ENCODE data around the gene LSM10. TPM values are rescaled to one million over a fixed set of nuclear protein-coding genes. Genes with fewer than 3 reads are reported as not detected.

The LSM10 gene
- total RNA-seq, 2 donors from 2014 or later: 22.4 to 30.3 TPM

DNA sequence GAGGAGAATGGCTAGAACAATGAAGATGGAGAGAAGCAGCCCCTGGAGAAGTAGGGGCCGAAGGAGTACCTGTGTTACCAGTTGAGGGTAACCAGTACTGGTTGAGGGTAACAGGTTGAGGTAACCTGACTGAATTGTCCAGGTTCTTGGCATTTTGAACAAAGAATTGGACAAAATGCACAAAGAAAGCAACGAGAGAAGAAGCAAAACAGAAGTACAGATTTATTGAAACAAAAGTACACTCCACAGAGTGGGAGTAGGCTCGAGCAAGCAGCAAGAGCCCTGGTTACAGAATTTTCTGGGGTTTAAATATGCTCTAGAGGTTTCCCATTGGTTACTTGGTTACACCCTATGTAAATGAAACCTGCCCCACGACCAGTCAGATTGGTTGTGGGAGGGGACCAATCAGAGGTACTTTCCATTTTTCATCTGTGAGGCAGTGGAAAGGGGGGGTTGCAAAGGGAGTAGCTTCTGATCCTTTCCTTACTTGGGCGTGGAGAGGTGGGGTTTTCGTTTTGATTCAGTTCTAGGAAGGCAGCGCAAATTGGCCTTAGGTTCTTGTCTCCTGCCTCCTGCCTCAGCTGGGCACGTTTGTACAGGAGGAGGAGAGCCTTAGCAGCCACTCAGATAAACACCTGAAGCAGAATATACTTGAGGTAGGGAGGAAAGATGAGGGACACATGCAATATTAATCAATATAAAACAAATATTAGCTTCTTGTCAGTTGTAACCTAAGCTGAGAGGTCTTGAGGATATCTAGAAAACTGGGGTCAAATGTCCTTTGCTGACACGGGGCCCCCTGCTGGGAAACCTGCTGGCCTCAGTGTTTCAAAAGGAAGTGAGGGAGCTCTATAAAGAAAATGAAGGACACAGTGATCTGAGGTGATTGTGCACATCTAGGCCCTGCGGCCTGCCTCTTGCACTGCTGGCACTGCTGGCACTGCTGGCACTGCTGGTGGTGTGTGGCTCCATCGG is 14.3 kb upstream of the LSM10 start:
- Histone ChIP-seq H3K4me1 (no peaks in the 10 kb centered on the region), H3K27me3 (no peaks in the 10 kb centered on the region), H3K9ac (ENCODE audit: low read depth in 2 of 2, low read length in 2 of 2) (no peak overlapping the region), H3K36me3 (no peaks in the 10 kb centered on the region), H3K9me3 (no peaks in the 10 kb centered on the region), H3K27ac (no peak overlapping the region), H3K4me3 (no peak overlapping the region)
- intact Hi-C loops (cut with DNase I): no loop called here
- TF ChIP-seq, protein P1, sequence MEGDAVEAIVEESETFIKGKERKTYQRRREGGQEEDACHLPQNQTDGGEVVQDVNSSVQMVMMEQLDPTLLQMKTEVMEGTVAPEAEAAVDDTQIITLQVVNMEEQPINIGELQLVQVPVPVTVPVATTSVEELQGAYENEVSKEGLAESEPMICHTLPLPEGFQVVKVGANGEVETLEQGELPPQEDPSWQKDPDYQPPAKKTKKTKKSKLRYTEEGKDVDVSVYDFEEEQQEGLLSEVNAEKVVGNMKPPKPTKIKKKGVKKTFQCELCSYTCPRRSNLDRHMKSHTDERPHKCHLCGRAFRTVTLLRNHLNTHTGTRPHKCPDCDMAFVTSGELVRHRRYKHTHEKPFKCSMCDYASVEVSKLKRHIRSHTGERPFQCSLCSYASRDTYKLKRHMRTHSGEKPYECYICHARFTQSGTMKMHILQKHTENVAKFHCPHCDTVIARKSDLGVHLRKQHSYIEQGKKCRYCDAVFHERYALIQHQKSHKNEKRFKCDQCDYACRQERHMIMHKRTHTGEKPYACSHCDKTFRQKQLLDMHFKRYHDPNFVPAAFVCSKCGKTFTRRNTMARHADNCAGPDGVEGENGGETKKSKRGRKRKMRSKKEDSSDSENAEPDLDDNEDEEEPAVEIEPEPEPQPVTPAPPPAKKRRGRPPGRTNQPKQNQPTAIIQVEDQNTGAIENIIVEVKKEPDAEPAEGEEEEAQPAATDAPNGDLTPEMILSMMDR (IDR thresholded peaks at IDR 0.05): no peak
- DNase-seq: no peak

DNA sequence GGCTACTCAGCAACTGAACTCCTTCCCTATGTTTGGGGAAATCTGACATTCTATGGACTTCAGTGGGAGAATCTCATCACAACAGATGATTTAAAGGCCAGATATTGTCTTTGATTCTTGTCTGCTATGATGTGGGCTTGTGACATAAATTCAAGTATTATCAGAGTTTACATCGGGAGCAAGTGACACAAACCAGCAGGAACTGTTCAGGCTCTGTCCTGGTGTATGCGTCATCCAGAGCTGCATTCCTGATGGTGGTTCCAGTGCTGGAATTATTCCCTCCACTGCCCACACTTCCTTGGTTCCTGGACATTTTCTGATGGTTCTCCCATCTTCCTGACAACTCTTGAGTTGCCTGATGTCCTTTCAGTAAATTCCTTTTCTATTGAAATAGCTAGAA is 10.8 kb upstream of the LSM10 start:
- DNase-seq: no peak

DNA sequence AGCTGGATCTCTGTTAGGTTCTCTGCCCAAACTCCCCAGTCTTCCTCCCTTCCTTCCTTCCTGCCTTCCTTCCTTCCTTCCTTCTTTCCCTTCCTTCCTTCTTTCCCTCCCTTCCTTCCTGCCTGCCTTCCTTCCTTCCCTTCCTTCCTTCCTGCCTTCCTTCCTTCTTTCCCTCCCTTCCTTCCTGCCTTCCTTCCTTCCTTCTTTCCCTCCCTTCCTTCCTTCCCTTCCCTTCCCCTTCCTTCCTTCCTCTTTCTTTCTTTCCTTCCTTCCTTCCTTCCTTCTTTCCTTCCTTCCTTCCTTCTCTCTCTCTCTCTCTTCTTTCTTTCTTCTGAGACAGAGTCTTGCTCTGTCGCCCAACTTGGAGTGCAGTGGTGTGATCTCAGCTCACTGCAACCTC is 8.7 kb upstream of the LSM10 start:
- Histone ChIP-seq H3K36me3 (no peaks in the 10 kb centered on the region), H3K4me1 (no peaks in the 10 kb centered on the region), H3K4me3 (no peak overlapping the region), H3K9ac (ENCODE audit: low read depth in 2 of 2, low read length in 2 of 2) (no peak overlapping the region), H3K9me3 (no peaks in the 10 kb centered on the region), H3K27ac (no peak overlapping the region), H3K27me3 (no peaks in the 10 kb centered on the region)
- TF ChIP-seq, protein P1 (IDR thresholded peaks at IDR 0.05): no peak
- DNase-seq: no peak
- intact Hi-C loops (cut with DNase I): no loop called here

More for the DNA sequence above, 10.8 kb upstream of the LSM10 start:
- intact Hi-C loops (cut with DNase I): no loop called here
- Histone ChIP-seq H3K27me3 (no peaks in the 10 kb centered on the region), H3K27ac (no peak overlapping the region), H3K9me3 (no peaks in the 10 kb centered on the region), H3K9ac (ENCODE audit: low read depth in 2 of 2, low read length in 2 of 2) (no peak overlapping the region), H3K4me1 (no peaks in the 10 kb centered on the region), H3K36me3 (no peaks in the 10 kb centered on the region), H3K4me3 (no peak overlapping the region)
- TF ChIP-seq, protein P1 (IDR thresholded peaks at IDR 0.05): no peak

DNA sequence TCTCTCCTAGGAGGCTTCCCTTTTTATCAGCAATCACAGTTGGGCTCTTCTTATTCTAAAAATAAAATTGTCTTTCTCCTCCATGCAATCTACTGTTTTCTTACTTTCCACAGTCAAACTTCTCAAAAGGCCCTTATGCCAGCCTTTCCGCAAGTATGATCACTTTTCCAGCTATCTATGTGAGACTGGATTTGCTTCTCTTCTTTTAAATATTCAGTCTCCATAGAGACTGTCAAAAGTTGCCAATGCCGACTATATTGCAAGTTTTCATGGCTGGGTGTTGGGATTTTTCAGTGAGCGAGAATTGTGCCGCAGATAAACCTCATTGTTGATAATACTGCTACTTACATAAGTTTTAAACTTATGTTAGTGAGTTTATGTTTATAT is 4.8 kb upstream of the LSM10 start:
- H3K36me3 ChIP-seq: no peaks in the 10 kb centered on the region
- no peak for DNase-seq
- no peak overlapping the region for H3K27ac ChIP-seq
- no peaks in the 10 kb centered on the region for H3K4me1 ChIP-seq
- no peak overlapping the region for H3K4me3 ChIP-seq
- no peak overlapping the region for H3K9ac ChIP-seq (ENCODE audit: low read depth in 2 of 2, low read length in 2 of 2)
- no peaks in the 10 kb centered on the region for H3K9me3 ChIP-seq
- intact Hi-C loops (cut with DNase I): no loop called here
- no peaks in the 10 kb centered on the region for H3K27me3 ChIP-seq
- TF ChIP-seq, protein P1 (IDR thresholded peaks at IDR 0.05): no peak

DNA sequence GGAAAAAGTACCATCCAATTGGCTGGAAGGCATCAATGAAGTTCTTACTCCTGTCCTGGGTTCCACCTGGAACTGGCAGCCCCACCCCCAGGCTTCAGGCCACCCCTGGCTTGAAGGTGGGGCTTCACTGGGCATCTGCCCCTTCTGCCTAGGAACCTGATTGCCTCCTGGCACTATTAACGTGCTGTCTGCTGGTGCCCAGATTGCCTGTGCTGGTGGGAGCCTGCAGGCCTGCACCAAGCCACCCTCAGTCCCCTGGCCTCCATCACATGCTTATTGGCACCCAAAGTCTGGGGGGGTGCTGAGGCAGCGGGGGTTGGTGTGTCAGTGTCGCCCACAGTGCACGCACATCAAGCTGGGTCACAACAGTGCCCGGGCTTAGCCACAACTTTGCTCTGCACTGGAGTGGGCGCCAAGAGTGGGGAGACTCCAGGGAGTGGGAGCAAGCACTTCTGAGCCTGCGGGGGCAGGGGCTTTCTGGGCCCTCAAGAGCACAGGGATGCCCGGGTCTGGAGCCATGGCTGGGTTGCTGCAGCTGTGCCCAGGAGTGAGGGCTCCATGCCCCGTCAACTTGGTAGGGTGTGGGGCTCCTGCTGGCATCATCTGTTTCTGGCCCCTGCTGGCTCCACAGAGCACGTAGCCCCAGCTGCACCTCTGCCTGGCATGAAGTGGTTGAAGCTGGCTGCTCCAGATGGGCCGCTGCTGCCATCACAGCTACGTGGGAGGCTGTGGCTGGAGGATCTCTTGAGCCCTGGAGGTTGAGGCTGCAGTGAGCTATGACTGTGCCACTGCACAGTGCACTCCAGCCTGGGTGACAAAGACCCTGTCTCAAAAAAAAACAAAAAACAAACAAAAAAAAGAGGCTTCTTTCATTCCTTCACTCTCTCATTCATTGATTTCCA is 4.1 kb upstream of the LSM10 start:
- TF ChIP-seq, protein P1 (IDR thresholded peaks at IDR 0.05): no peak
- H3K27ac ChIP-seq: peak overlapping the region; percentile 59
- no peaks in the 10 kb centered on the region for H3K4me1 ChIP-seq
- H3K4me3 ChIP-seq: peak overlapping the region; percentile 9
- H3K27me3 ChIP-seq: no peaks in the 10 kb centered on the region
- H3K9ac ChIP-seq (ENCODE audit: low read depth in 2 of 2, low read length in 2 of 2): no peak overlapping the region
- no peaks in the 10 kb centered on the region for H3K9me3 ChIP-seq
- no peaks in the 10 kb centered on the region for H3K36me3 ChIP-seq
- no peak for DNase-seq
- intact Hi-C loops (cut with DNase I): no loop called here

Measured in colonic mucosa (tissue), 4 donors.